ENCODE data around the gene VPS33A. TPM values are rescaled to one million over a fixed set of nuclear protein-coding genes. Genes with fewer than 3 reads are reported as not detected.

The VPS33A gene
- total and polyA plus RNA-seq, 8 donors, result 4.2 to 12.0 (median 6.6) TPM

- 87 to 94% methylated on average over 6 of the region's 6 CpGs for WGBS, 2 donors
- H3K27me3 ChIP-seq, result no peaks in the 10 kb centered on the region
- peaks cover 0 to 9% (median 0%) of the 10 kb centered on the region in 3 donors for H3K36me3 ChIP-seq
Observed at GRCh38 chr12:122250047-122250446, 16.2 kb downstream of the VPS33A start.

DNA sequence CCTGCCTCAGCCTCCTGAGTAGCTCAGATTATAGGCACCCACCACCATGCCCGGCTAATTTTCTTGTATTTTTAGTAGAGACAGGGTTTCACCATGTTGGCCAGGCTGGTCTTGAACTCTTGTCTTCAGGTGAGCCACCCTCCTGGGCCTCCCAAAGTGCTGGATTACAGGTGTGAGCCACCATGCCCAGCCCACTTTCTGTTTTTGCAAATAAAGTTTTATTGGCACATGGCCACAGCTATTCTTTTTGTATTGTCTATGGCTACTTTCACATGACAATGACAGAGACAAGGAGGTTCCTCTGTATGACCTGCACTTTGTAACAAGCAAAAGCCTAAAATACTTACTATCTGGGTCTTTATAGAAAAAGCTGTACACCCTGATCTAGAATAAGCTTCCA is 20.7 kb downstream of the VPS33A start:
- no peak for TF ChIP-seq CTCF (IDR thresholded peaks at IDR 0.05)
- FAIRE-seq, result no peak
- intact Hi-C loops (cut with DNase I), result no loop called here
- no peak for ATAC-seq
- Histone ChIP-seq H3K4me3 (no peak overlapping the region), H3K27me3 (no peaks in the 10 kb centered on the region), H3K27ac (no peak overlapping the region), H3K36me3 (peaks cover 0 to 14% (median 0%) of the 10 kb centered on the region in 3 donors), H3K9me3 (no peaks in the 10 kb centered on the region), H3K4me1 (no peaks in the 10 kb centered on the region)
- WGBS, 2 donors, result 81 to 92% methylated on average over 1 of the region's 1 CpG
- DNase-seq, result no peak

More at GRCh38 chr12:122250047-122250446, 16.2 kb downstream of the VPS33A start:
- TF ChIP-seq CTCF (IDR thresholded peaks at IDR 0.05), result no peak
- ATAC-seq, result peak in 2 of 4 donors; percentile 51 to 61
- no peak for FAIRE-seq
- intact Hi-C loops (cut with DNase I), result no loop called here
- DNase-seq, result no peak
- no peak overlapping the region for H3K4me3 ChIP-seq
- no peaks in the 10 kb centered on the region for H3K9me3 ChIP-seq
- H3K27ac ChIP-seq, result no peak overlapping the region
- H3K4me1 ChIP-seq, result no peaks in the 10 kb centered on the region

- H3K4me3 ChIP-seq, result no peak overlapping the region
- H3K27ac ChIP-seq, result no peak overlapping the region
- no peaks in the 10 kb centered on the region for H3K4me1 ChIP-seq
- TF ChIP-seq CTCF (IDR thresholded peaks at IDR 0.05), result no peak
- ATAC-seq, result no peak
- no peak for DNase-seq
- H3K36me3 ChIP-seq, result peaks cover 0 to 13% (median 0%) of the 10 kb centered on the region in 3 donors
- no peaks in the 10 kb centered on the region for H3K9me3 ChIP-seq
- no peak for FAIRE-seq
- 77 to 82% methylated on average over 11 of the region's 11 CpGs for WGBS, 2 donors
- intact Hi-C loops (cut with DNase I), result no loop called here
- no peaks in the 10 kb centered on the region for H3K27me3 ChIP-seq
Observed at GRCh38 chr12:122244565-122245371, 21.5 kb downstream of the VPS33A start.

GRCh38 chr12:122243965-122244364 is 22.3 kb downstream of the VPS33A start:
- 81 to 85% methylated on average over 6 of the region's 6 CpGs for WGBS, 2 donors
- H3K9me3 ChIP-seq, result no peaks in the 10 kb centered on the region
- TF ChIP-seq CTCF (IDR thresholded peaks at IDR 0.05), result no peak
- no peak overlapping the region for H3K27ac ChIP-seq
- peaks cover 0 to 5% (median 0%) of the 10 kb centered on the region in 3 donors for H3K36me3 ChIP-seq
- no peaks in the 10 kb centered on the region for H3K27me3 ChIP-seq
- ATAC-seq, result no peak
- no peak for DNase-seq
- intact Hi-C loops (cut with DNase I), result no loop called here
- FAIRE-seq, result no peak
- H3K4me3 ChIP-seq, result no peak overlapping the region
- H3K4me1 ChIP-seq, result no peaks in the 10 kb centered on the region

DNA sequence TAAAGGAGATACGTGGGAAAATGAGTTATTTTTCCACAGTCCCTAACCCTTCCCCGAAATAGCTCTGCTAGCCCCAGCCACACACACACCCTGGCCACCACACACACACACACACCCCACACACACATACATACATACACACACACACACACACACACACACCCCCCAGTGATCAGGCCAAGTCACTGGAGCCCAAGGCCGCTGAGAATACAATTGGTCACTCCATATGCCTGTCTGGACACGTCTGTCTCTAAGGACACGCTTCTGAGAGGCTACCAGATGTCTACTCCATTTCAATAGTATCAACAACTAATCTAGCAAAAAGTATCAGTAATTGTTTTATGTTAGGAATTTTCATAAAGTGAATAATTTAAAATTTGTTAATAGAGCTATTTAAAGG is 27.4 kb downstream of the VPS33A start:
- ATAC-seq, result no peak
- Histone ChIP-seq H3K4me3 (no peak overlapping the region), H3K4me1 (no peaks in the 10 kb centered on the region), H3K27me3 (no peaks in the 10 kb centered on the region), H3K36me3 (peaks cover 0 to 13% (median 0%) of the 10 kb centered on the region in 3 donors), H3K9me3 (no peaks in the 10 kb centered on the region), H3K27ac (no peak overlapping the region)
- no peak for DNase-seq
- WGBS, 2 donors, result 91 to 93% methylated on average over 5 of the region's 5 CpGs
- no peak for FAIRE-seq
- TF ChIP-seq CTCF (IDR thresholded peaks at IDR 0.05), result no peak
- intact Hi-C loops (cut with DNase I), result no loop called here
